Osteoblast (primary cell): ENCODE results near the gene UST. TPM values are rescaled to one million over a fixed set of nuclear protein-coding genes. Genes with fewer than 3 reads are reported as not detected.
A peak's percentile ranks its signal among the peaks of the same experiment; 100 is the strongest.

Source experiments
- DNase-seq: peaks from one replicate; pipeline ENCODE4 v3.0.0; 2011; ENCODE audit warnings: low spot score, mixed read lengths; ENCODE audit not compliant: insufficient read length; ENCODE audit errors: missing footprints
- H2AFZ ChIP-seq: 2 replicates; pipeline ENCODE4 v1.6.0; 2011; ENCODE audit warnings: mild to moderate bottlenecking, low read length
- H3K27ac ChIP-seq: 2 replicates; pipeline ENCODE4 v1.5.1; 2011; ENCODE audit warnings: mild to moderate bottlenecking, low read depth, low read length, moderate library complexity
- H3K27me3 ChIP-seq: 2 replicates; pipeline ENCODE4 v1.6.0; 2012; ENCODE audit warnings: mild to moderate bottlenecking, control low read depth, inconsistent platforms, low read length, moderate library complexity; ENCODE audit not compliant: insufficient read depth
- H3K36me3 ChIP-seq: 2 replicates; pipeline ENCODE4 v1.5.1; 2011; ENCODE audit warnings: mild to moderate bottlenecking, low read length, control low read depth, moderate library complexity; ENCODE audit not compliant: insufficient read depth
- H3K4me1 ChIP-seq: 2 replicates; pipeline ENCODE4 v1.5.1; 2011; ENCODE audit warnings: mild to moderate bottlenecking, low read length, control low read depth, moderate library complexity; ENCODE audit not compliant: insufficient read depth
- H3K4me2 ChIP-seq: 2 replicates; pipeline ENCODE4 v1.6.0; 2011; ENCODE audit warnings: mild to moderate bottlenecking, low read length; ENCODE audit not compliant: insufficient read depth
- H3K4me3 ChIP-seq: fragments of 200-600 bp; sonication (generic); 3 replicates; pipeline ENCODE4 v1.5.1; 2012; ENCODE audit warnings: mild to moderate bottlenecking, low read length, inconsistent platforms; ENCODE audit not compliant: insufficient read depth
- H3K79me2 ChIP-seq: 2 replicates; pipeline ENCODE4 v1.6.0; 2012; ENCODE audit warnings: mild to moderate bottlenecking, low read length, control low read depth, inconsistent platforms; ENCODE audit not compliant: insufficient read depth
- H3K9me3 ChIP-seq: 2 replicates; pipeline ENCODE4 v1.5.1; 2011; ENCODE audit warnings: low read depth, low read length, control low read depth
- H4K20me1 ChIP-seq: 2 replicates; pipeline ENCODE4 v1.6.0; 2012; ENCODE audit warnings: mild to moderate bottlenecking, low read length, control low read depth; ENCODE audit not compliant: insufficient read depth
- CTCF ChIP-seq: IDR thresholded peaks from 2 replicates; pipeline ENCODE4 v1.5.1; 2011; ENCODE audit warnings: mild to moderate bottlenecking, low read depth, low read length, moderate library complexity; ENCODE audit errors: extremely low read depth
- total RNA-seq: library from RNA; depleted of rRNA; stranded (reverse); fragments of >200 nt; gene quantifications from 2 replicates; pipeline ENCODE4 v1.2.3, GENCODE V29; 2012

Gene UST
- total RNA-seq, 1 donor = 18.1 TPM

GRCh38 chr6:149031859-149032598, 285.2 kb downstream of the UST start:
- no peaks in the 10 kb centered on the region for H4K20me1 ChIP-seq
- H3K4me2 ChIP-seq = peak overlapping the region; percentile 88
- no peaks in the 10 kb centered on the region for H3K9me3 ChIP-seq
- H2AFZ ChIP-seq = peak overlapping the region; percentile 69
- peak; percentile 90 for DNase-seq
- H3K4me1 ChIP-seq = peaks cover 45% of the 10 kb centered on the region
- H3K27ac ChIP-seq = peak overlapping the region; percentile 98
- TF ChIP-seq CTCF = no peak
- H3K79me2 ChIP-seq = no peaks in the 10 kb centered on the region
- H3K36me3 ChIP-seq = no peaks in the 10 kb centered on the region
- H3K27me3 ChIP-seq = no peaks in the 10 kb centered on the region
- H3K4me3 ChIP-seq = peak overlapping the region; percentile 62

- Histone ChIP-seq H3K36me3 (no peaks in the 10 kb centered on the region), H3K4me2 (peak overlapping the region; percentile 88), H3K4me1 (peaks cover 39% of the 10 kb centered on the region), H3K9me3 (no peaks in the 10 kb centered on the region), H2AFZ (peak overlapping the region; percentile 69), H3K4me3 (peak overlapping the region; percentile 62), H3K79me2 (no peaks in the 10 kb centered on the region), H3K27ac (peak overlapping the region; percentile 98), H4K20me1 (no peaks in the 10 kb centered on the region), H3K27me3 (no peaks in the 10 kb centered on the region)
- DNase-seq = peak; percentile 95
- no peak for TF ChIP-seq CTCF
Measured at GRCh38 chr6:149032599-149033405, 286.0 kb downstream of the UST start.

GRCh38 chr6:149033454-149033853, 286.6 kb downstream of the UST start:
- no peak overlapping the region for H3K4me3 ChIP-seq

More at GRCh38 chr6:149033454-149033853, 286.6 kb downstream of the UST start:
- peaks cover 39% of the 10 kb centered on the region for H3K4me1 ChIP-seq
- H3K79me2 ChIP-seq = no peaks in the 10 kb centered on the region
- H3K27ac ChIP-seq = peak overlapping the region; percentile 98
- H3K9me3 ChIP-seq = no peaks in the 10 kb centered on the region
- no peak for DNase-seq
- H3K36me3 ChIP-seq = no peaks in the 10 kb centered on the region
- peak overlapping the region; percentile 88 for H3K4me2 ChIP-seq
- no peak overlapping the region for H2AFZ ChIP-seq
- H3K27me3 ChIP-seq = no peaks in the 10 kb centered on the region
- H4K20me1 ChIP-seq = no peaks in the 10 kb centered on the region
- no peak for TF ChIP-seq CTCF
